Neural cell (in vitro differentiated cells): ENCODE results near the gene ERC2. TPM values are rescaled to one million over a fixed set of nuclear protein-coding genes. Genes with fewer than 3 reads are reported as not detected.

Experiments
- H2AFZ ChIP-seq: fragments of 200-600, 300-800 bp; sonication (generic), shearing (Covaris generic); 2 replicates; pipeline ENCODE4 v1.6.0; 2014; ENCODE audit warnings: low read depth, mild to moderate bottlenecking, antibody characterized with exemption, low read length, moderate library complexity
- H3F3A ChIP-seq: fragments of 200-600 bp; shearing (Covaris generic); 2 replicates; pipeline ENCODE4 v1.6.1; 2016; ENCODE audit warnings: mild to moderate bottlenecking, moderate library complexity, mixed read lengths, antibody characterized with exemption, low read length; ENCODE audit not compliant: insufficient read depth, poor library complexity, severe bottlenecking
- H3K27ac ChIP-seq: fragments of 200-600, 300-800 bp; sonication (generic), shearing (Covaris generic); 2 replicates; pipeline ENCODE4 v1.5.1; 2014; ENCODE audit warnings: mild to moderate bottlenecking, low read length, moderate library complexity
- H3K27me3 ChIP-seq: fragments of 300-800, 200-600 bp; sonication (generic), shearing (Covaris generic); 2 replicates; pipeline ENCODE4 v1.6.0; 2014; ENCODE audit warnings: mild to moderate bottlenecking, low read depth, low read length, moderate library complexity; ENCODE audit not compliant: insufficient read depth
- H3K36me3 ChIP-seq: fragments of 300-800, 200-600 bp; sonication (generic), shearing (Covaris generic); 2 replicates; pipeline ENCODE4 v1.5.1; 2014; ENCODE audit warnings: mild to moderate bottlenecking, antibody characterized with exemption, low read length, moderate library complexity; ENCODE audit not compliant: insufficient read depth
- H3K4me2 ChIP-seq: fragments of 300-800, 200-600 bp; sonication (generic), shearing (Covaris generic); 2 replicates; pipeline ENCODE4 v1.6.0; 2014; ENCODE audit warnings: mild to moderate bottlenecking, low read length
- H3K4me3 ChIP-seq: fragments of 300-800, 200-600 bp; sonication (generic), shearing (Covaris generic); 2 replicates; pipeline ENCODE4 v1.5.1; 2014; ENCODE audit warnings: mild to moderate bottlenecking, low read length, moderate library complexity
- H3K79me2 ChIP-seq: fragments of 200-600 bp; shearing (Covaris generic); replicated peaks from 2 replicates; pipeline ENCODE4 v1.6.0; 2014; ENCODE audit warnings: mild to moderate bottlenecking, low read length, moderate library complexity; ENCODE audit not compliant: insufficient read depth
- H3K9ac ChIP-seq: fragments of 300-800, 200-600 bp; sonication (generic), shearing (Covaris generic); 2 replicates; pipeline ENCODE4 v1.6.1; 2016; ENCODE audit warnings: mild to moderate bottlenecking, low read length, mixed read lengths
- H3K9me2 ChIP-seq: fragments of 200-600 bp; shearing (Covaris generic); 2 replicates; pipeline ENCODE4 v1.6.1; 2016; ENCODE audit warnings: mild to moderate bottlenecking, low read length, mixed read lengths; ENCODE audit not compliant: insufficient read depth
- H3K9me3 ChIP-seq: fragments of 200-600, 300-800 bp; sonication (generic), shearing (Covaris generic); 2 replicates; pipeline ENCODE4 v1.6.1; 2016; ENCODE audit warnings: mild to moderate bottlenecking, mixed run types, low read length, moderate library complexity, mixed read lengths
- H4K20me1 ChIP-seq: fragments of 200-600 bp; shearing (Covaris generic); 2 replicates; pipeline ENCODE4 v1.6.1; 2016; ENCODE audit warnings: mild to moderate bottlenecking, mixed run types; ENCODE audit not compliant: insufficient read depth
- EP300 ChIP-seq: fragments of 450-650 bp; conservative IDR thresholded peaks from 2 replicates; pipeline ENCODE4 v1.6.1; 2014; ENCODE audit warnings: antibody characterized with exemption, mild to moderate bottlenecking, moderate library complexity; ENCODE audit not compliant: poor library complexity, severe bottlenecking
- EZH2 ChIP-seq: fragments of 200-600, 300-800 bp; shearing (Covaris generic), sonication (generic); IDR thresholded peaks from 2 replicates; pipeline ENCODE4 v1.6.1; 2014; ENCODE audit warnings: antibody characterized with exemption, low read length, borderline replicate concordance, mild to moderate bottlenecking; ENCODE audit not compliant: insufficient read depth, poor library complexity, severe bottlenecking
- MXI1 ChIP-seq: fragments of 450-650 bp; conservative IDR thresholded peaks from 2 replicates; pipeline ENCODE4 v1.6.1; 2014; ENCODE audit warnings: antibody characterized with exemption, mild to moderate bottlenecking; ENCODE audit not compliant: poor library complexity, severe bottlenecking
- POLR2AphosphoS5 ChIP-seq: IDR thresholded peaks from 2 replicates; pipeline ENCODE4 v1.6.1; 2012
- RAD21 ChIP-seq: fragments of 450-650 bp; conservative IDR thresholded peaks from 2 replicates; pipeline ENCODE4 v1.6.1; 2014; ENCODE audit warnings: antibody characterized with exemption, mild to moderate bottlenecking, moderate library complexity
- SMC3 ChIP-seq: fragments of 450-650 bp; conservative IDR thresholded peaks from 2 replicates; pipeline ENCODE4 v1.6.1; 2014; ENCODE audit warnings: antibody characterized with exemption, mild to moderate bottlenecking, moderate library complexity; ENCODE audit not compliant: poor library complexity
- TAF1 ChIP-seq: IDR thresholded peaks from 2 replicates; pipeline ENCODE4 v1.6.1; 2012; ENCODE audit warnings: low read depth
- polyA plus RNA-seq: library from polyadenylated mRNA; depleted of rRNA; stranded (reverse); fragments of >200 nt; gene quantifications from 2 replicates; pipeline ENCODE4 v1.2.3, GENCODE V29; 2014
- TF ChIP-seq, protein P1 (sequence below): fragments of 450-650 bp; IDR thresholded peaks from 2 replicates; pipeline ENCODE4 v1.5.1; 2014; ENCODE audit warnings: antibody characterized with exemption, mild to moderate bottlenecking, moderate library complexity; ENCODE audit not compliant: poor library complexity, severe bottlenecking
- TF ChIP-seq, protein P2 (sequence below): IDR thresholded peaks from 2 replicates; pipeline ENCODE4 v1.6.1; 2012; ENCODE audit warnings: borderline replicate concordance

The ERC2 gene
- polyA plus RNA-seq, 1 donor from 2014 or later: 60.4 TPM

DNA sequence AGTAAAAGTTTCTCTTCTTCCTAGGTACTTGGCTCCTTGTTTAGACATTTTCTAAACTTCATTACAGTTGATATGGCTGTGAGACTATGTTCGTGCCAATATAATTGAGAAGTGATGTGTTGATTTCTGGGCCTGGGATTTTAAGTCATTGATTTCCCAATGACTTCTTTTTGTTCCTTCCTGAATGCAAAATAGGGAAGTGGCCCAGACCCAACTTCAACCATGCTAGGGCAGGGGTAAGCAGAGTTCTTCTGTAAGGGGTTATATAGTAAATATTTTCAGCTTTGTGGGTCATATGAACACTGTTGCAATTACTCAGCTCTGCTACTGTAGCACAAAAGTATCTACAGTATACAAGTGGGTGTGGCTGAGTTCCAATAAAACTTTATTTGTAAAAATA lies 661.1 kb downstream of the ERC2 start:
- no peak overlapping the region for H3K27ac ChIP-seq
- H3K9me3 ChIP-seq: no peaks in the 10 kb centered on the region
- H3K79me2 ChIP-seq: no peaks in the 10 kb centered on the region
- H3F3A ChIP-seq: no peaks in the 10 kb centered on the region
- no peaks in the 10 kb centered on the region for H4K20me1 ChIP-seq
- H3K4me2 ChIP-seq: no peak overlapping the region
- no peak overlapping the region for H3K9ac ChIP-seq
- H3K9me2 ChIP-seq: no peaks in the 10 kb centered on the region
- TF ChIP-seq, protein P1, sequence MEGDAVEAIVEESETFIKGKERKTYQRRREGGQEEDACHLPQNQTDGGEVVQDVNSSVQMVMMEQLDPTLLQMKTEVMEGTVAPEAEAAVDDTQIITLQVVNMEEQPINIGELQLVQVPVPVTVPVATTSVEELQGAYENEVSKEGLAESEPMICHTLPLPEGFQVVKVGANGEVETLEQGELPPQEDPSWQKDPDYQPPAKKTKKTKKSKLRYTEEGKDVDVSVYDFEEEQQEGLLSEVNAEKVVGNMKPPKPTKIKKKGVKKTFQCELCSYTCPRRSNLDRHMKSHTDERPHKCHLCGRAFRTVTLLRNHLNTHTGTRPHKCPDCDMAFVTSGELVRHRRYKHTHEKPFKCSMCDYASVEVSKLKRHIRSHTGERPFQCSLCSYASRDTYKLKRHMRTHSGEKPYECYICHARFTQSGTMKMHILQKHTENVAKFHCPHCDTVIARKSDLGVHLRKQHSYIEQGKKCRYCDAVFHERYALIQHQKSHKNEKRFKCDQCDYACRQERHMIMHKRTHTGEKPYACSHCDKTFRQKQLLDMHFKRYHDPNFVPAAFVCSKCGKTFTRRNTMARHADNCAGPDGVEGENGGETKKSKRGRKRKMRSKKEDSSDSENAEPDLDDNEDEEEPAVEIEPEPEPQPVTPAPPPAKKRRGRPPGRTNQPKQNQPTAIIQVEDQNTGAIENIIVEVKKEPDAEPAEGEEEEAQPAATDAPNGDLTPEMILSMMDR: no peak
- TF ChIP-seq RAD21 (no peak), MXI1 (no peak), EP300 (no peak), SMC3 (no peak), TAF1 (no peak), POLR2AphosphoS5 (no peak), EZH2 (no peak)
- no peak overlapping the region for H3K4me3 ChIP-seq
- H3K36me3 ChIP-seq: no peaks in the 10 kb centered on the region
- no peak overlapping the region for H2AFZ ChIP-seq
- no peaks in the 10 kb centered on the region for H3K27me3 ChIP-seq

DNA sequence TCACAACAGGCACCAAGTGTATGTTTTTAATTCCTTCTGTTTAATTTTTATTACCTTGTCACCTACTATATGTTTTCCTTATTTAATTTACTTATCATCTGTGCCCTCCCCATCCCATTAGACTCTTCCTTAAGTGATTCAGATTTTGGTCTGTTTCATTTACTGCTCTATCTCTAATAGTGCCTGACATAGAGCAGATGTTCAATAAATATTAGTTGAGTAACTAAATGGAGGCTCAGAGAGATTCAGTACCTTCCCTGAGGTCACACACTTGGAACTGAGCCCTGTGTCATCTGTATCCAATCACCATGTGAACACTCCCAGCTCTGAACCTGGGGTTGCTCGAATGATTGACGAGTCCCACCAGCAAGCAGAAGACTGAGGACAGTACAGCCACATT lies 663.1 kb downstream of the ERC2 start:
- H3K27me3 ChIP-seq: no peaks in the 10 kb centered on the region
- H2AFZ ChIP-seq: no peak overlapping the region
- no peaks in the 10 kb centered on the region for H3K36me3 ChIP-seq
- H3K9me2 ChIP-seq: no peaks in the 10 kb centered on the region
- H4K20me1 ChIP-seq: no peaks in the 10 kb centered on the region
- H3F3A ChIP-seq: no peaks in the 10 kb centered on the region
- H3K9ac ChIP-seq: no peak overlapping the region
- TF ChIP-seq, protein P1: no peak
- TF ChIP-seq EZH2 (no peak), TAF1 (no peak), EP300 (no peak), SMC3 (no peak), POLR2AphosphoS5 (no peak), RAD21 (no peak), MXI1 (no peak)
- TF ChIP-seq, protein P2, sequence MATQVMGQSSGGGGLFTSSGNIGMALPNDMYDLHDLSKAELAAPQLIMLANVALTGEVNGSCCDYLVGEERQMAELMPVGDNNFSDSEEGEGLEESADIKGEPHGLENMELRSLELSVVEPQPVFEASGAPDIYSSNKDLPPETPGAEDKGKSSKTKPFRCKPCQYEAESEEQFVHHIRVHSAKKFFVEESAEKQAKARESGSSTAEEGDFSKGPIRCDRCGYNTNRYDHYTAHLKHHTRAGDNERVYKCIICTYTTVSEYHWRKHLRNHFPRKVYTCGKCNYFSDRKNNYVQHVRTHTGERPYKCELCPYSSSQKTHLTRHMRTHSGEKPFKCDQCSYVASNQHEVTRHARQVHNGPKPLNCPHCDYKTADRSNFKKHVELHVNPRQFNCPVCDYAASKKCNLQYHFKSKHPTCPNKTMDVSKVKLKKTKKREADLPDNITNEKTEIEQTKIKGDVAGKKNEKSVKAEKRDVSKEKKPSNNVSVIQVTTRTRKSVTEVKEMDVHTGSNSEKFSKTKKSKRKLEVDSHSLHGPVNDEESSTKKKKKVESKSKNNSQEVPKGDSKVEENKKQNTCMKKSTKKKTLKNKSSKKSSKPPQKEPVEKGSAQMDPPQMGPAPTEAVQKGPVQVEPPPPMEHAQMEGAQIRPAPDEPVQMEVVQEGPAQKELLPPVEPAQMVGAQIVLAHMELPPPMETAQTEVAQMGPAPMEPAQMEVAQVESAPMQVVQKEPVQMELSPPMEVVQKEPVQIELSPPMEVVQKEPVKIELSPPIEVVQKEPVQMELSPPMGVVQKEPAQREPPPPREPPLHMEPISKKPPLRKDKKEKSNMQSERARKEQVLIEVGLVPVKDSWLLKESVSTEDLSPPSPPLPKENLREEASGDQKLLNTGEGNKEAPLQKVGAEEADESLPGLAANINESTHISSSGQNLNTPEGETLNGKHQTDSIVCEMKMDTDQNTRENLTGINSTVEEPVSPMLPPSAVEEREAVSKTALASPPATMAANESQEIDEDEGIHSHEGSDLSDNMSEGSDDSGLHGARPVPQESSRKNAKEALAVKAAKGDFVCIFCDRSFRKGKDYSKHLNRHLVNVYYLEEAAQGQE: no peak
- H3K27ac ChIP-seq: no peak overlapping the region
- no peaks in the 10 kb centered on the region for H3K79me2 ChIP-seq
- H3K9me3 ChIP-seq: no peaks in the 10 kb centered on the region
- no peak overlapping the region for H3K4me2 ChIP-seq
- no peak overlapping the region for H3K4me3 ChIP-seq
